Kidney (tissue), 14 donors: ENCODE results near the gene TPM3. TPM values are rescaled to one million over a fixed set of nuclear protein-coding genes. Genes with fewer than 3 reads are reported as not detected.
A peak's percentile ranks its signal among the peaks of the same experiment; 100 is the strongest.
"Not testable (repeated sequence)": the region's sequence is repeated elsewhere in the genome, so short reads cannot be mapped to it uniquely, and the experiment has no call there.

Experiments
- DNase-seq, 5 donors: peaks; one replicate each; pipeline ENCODE4 v3.0.0-alpha.2; 2013 to 2020
- FAIRE-seq: peaks from 2 replicates; lab custom pipeline; 2012; peaks lifted over from hg19 to GRCh38; lab: Jason Lieb, UNC
- H3K27ac ChIP-seq, 2 donors: one replicate each; pipeline ENCODE4 v1.7.0; 2013; ENCODE audit warnings: low read depth in 2 of 2, low read length in 2 of 2, inconsistent platforms in 1 of 2
- H3K27me3 ChIP-seq: one replicate; pipeline ENCODE4 v1.7.1; 2013; ENCODE audit warnings: low read length, inconsistent platforms; ENCODE audit not compliant: control insufficient read depth, insufficient read depth
- H3K36me3 ChIP-seq, 3 donors: one replicate each; pipeline versions ENCODE4 v1.7.0 to v1.7.1; 2013; ENCODE audit warnings: low read length in 3 of 3, control low read depth in 1 of 3, inconsistent platforms in 1 of 3; ENCODE audit not compliant: insufficient read depth in 3 of 3, control insufficient read depth in 2 of 3
- H3K4me1 ChIP-seq, 3 donors: one replicate each; pipeline versions ENCODE4 v1.7.0 to v1.7.1; 2013; ENCODE audit warnings: low read length in 3 of 3, inconsistent platforms in 1 of 3, low read depth in 1 of 3; ENCODE audit not compliant: control insufficient read depth in 2 of 3, insufficient read depth in 2 of 3
- H3K4me3 ChIP-seq, 3 donors: one replicate each; pipeline versions ENCODE4 v1.7.0 to v1.8.1; 2013; ENCODE audit warnings: low read length in 3 of 3, control low read depth in 1 of 3, inconsistent platforms in 1 of 3
- H3K9ac ChIP-seq, 3 donors: one replicate each; pipeline versions ENCODE4 v1.7.0 to v1.7.1; 2013; ENCODE audit warnings: low read length in 3 of 3, control low read depth in 1 of 3, inconsistent platforms in 1 of 3
- H3K9me3 ChIP-seq, 3 donors: one replicate each; pipeline versions ENCODE4 v1.7.0 to v1.7.1; 2013; ENCODE audit warnings: low read length in 3 of 3, control low read depth in 1 of 3, inconsistent platforms in 1 of 3; ENCODE audit not compliant: control insufficient read depth in 2 of 3, insufficient read depth in 1 of 3
- CTCF ChIP-seq: IDR thresholded peaks from 3 replicates; pipeline ENCODE4 v1.5.1; 2012; ENCODE audit warnings: mild to moderate bottlenecking, moderate library complexity, borderline replicate concordance; ENCODE audit not compliant: insufficient read depth; ENCODE audit errors: extremely low read depth
- intact Hi-C: fragments of 100-400 bp; cut with DNase I; formaldehyde crosslinking; loops from one replicate; pipeline ENCODE4 v1.11.1; 2022
- microRNA-seq: library from miRNA; unstranded; fragments of <30 nt; microRNA quantifications from one replicate; pipeline ENCODE4 v1.2.0, GENCODE V29; 2020
- polyA plus RNA-seq: library from polyadenylated mRNA; stranded (reverse); fragments of 350-450 nt; fragmentation: Illumina TruSeq; extraction: RNeasy Lipid Tissue Mini Kit (QIAGEN cat#74804); gene quantifications from one replicate; pipeline ENCODE4 v1.2.3, GENCODE V29; 2014; ENCODE audit warnings: low read depth, low replicate concordance; ENCODE audit not compliant: insufficient read depth
- total RNA-seq: library from RNA; stranded (reverse); fragmentation: NEBNext Ultra II Directional; extraction: Animal tissue kit (Norgen Biotek cat#: 25700); gene quantifications from one replicate; pipeline ENCODE4 v1.2.1, GENCODE V29; 2021
- donor health status: control.
- donor health status: control.
- donor health status: control.
- donor health status: control.
- donor health status: control.
- donor health status: DM: yes; HTN: yes; CAD: no.
- donor health status: Normal renal cell carcinoma (clear cell type).

The TPM3 gene
- total and polyA plus RNA-seq, 2 donors from 2014 or later = 156 to 315 TPM

- intact Hi-C loops = no loop called here
- Histone ChIP-seq H3K9me3 (no peaks in the 10 kb centered on the region), H3K4me3 (no peak overlapping the region), H3K27me3 (no peaks in the 10 kb centered on the region), H3K36me3 (no peaks in the 10 kb centered on the region), H3K9ac (no peak overlapping the region), H3K4me1 (no peaks in the 10 kb centered on the region), H3K27ac (no peak overlapping the region)
- DNase-seq (no peak), FAIRE-seq (no peak)
- no peak for TF ChIP-seq CTCF
These were observed 62.4 kb downstream of the TPM3 start for GRCh38 chr1:154129391-154129970.

GRCh38 chr1:154123205-154123604 lies 68.7 kb downstream of the TPM3 start:
- FAIRE-seq, intact Hi-C loops, H3K4me3 ChIP-seq: not testable (repeated sequence)

DNA sequence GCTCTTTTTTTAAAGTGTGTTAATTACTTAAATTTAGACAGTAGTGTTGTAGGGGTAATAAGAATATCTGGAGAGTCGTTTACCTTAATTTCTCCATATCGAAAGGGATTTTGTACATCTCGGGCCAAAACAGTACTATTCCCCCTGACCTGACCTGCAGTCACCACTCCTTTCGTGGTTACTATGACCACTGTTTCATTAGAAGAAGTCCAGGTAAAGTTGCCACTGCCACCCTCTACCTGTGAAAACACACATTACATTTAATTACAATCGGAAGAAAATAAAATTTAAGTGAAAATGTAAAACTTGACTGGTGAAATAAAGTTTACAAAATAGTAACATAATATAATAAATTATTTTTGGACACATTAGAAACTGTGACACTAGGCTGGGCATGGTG lies 74.3 kb downstream of the TPM3 start:
- H3K27me3 ChIP-seq = no peaks in the 10 kb centered on the region
- no peaks in the 10 kb centered on the region for H3K4me1 ChIP-seq
- no peak for TF ChIP-seq CTCF
- H3K4me3 ChIP-seq = no peak overlapping the region
- no peaks in the 10 kb centered on the region for H3K9me3 ChIP-seq
- no peak for DNase-seq
- H3K9ac ChIP-seq = no peak overlapping the region
- no peak for FAIRE-seq
- intact Hi-C loops = no loop called here
- no peaks in the 10 kb centered on the region for H3K36me3 ChIP-seq
- no peak overlapping the region for H3K27ac ChIP-seq

More at GRCh38 chr1:154123205-154123604, 68.7 kb downstream of the TPM3 start:
- not testable (repeated sequence) for H3K9ac ChIP-seq, H3K27me3 ChIP-seq, H3K4me1 ChIP-seq, H3K36me3 ChIP-seq, H3K27ac ChIP-seq, DNase-seq, H3K9me3 ChIP-seq

DNA sequence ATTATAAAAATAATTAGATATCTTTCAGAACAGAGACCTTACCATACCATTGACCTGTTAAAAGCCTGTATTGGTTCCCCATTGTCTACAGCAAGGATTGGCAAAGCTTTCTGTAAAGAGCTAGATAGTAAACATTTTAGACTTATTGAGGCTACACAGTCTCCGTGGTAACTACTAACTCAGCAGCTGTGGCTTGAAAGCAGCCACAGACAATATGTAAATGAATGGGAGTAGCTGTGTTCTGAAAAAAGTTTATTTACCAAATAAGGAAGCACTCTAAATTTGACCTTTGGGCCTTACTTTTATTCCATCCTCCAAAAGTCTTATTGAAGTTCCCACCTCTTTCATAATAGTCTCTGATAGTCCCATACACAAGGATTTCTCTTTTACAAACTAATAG lies 76.7 kb downstream of the TPM3 start:
- FAIRE-seq = no peak
- intact Hi-C loops = no loop called here
- Histone ChIP-seq H3K36me3 (no peaks in the 10 kb centered on the region), H3K9ac (no peak overlapping the region), H3K9me3 (no peaks in the 10 kb centered on the region), H3K4me1 (no peaks in the 10 kb centered on the region), H3K27ac (no peak overlapping the region), H3K4me3 (no peak overlapping the region), H3K27me3 (no peaks in the 10 kb centered on the region)
- no peak for TF ChIP-seq CTCF
- DNase-seq = peak in 1 of 5 donors; percentile 34

Small RNA genes within 50 kb of the gene (microRNA-seq; reads per million reads assigned to microRNA genes)
- 5.1 reads per million, percentile 9 among the genes with 10 or more reads in this experiment for gene MIR190B

Other genes with a start within 250 kb of the TPM3 start
- gene DENND4B, start 245.4 kb downstream of the TPM3 start, total RNA-seq = 60.6 TPM
- 13.2 TPM for gene DENND4B, start 245.4 kb downstream of the TPM3 start, polyA plus RNA-seq
- 44.8 TPM for gene CRTC2, start 233.5 kb downstream of the TPM3 start, total RNA-seq
- gene CRTC2, start 233.5 kb downstream of the TPM3 start, polyA plus RNA-seq = 28.6 TPM
- gene SLC39A1, start 228.6 kb downstream of the TPM3 start, total RNA-seq = 125 TPM
- gene SLC39A1, start 228.6 kb downstream of the TPM3 start, polyA plus RNA-seq = 106 TPM
- 10.9 TPM for gene CREB3L4, start 224.2 kb downstream of the TPM3 start, total RNA-seq
- gene CREB3L4, start 224.2 kb downstream of the TPM3 start, polyA plus RNA-seq = 9.3 TPM
- 97.0 TPM for gene JTB, start 214.4 kb downstream of the TPM3 start, total RNA-seq
- gene JTB, start 214.4 kb downstream of the TPM3 start, polyA plus RNA-seq = 188 TPM
- gene RAB13, start 205.8 kb downstream of the TPM3 start, total RNA-seq = 142 TPM
- 226 TPM for gene RAB13, start 205.8 kb downstream of the TPM3 start, polyA plus RNA-seq
- gene RPS27, start 201.3 kb downstream of the TPM3 start, total RNA-seq = 1,447 TPM
- 4,953 TPM for gene RPS27, start 201.3 kb downstream of the TPM3 start, polyA plus RNA-seq
- 0.06 TPM for gene NUP210L, start 37.0 kb downstream of the TPM3 start, total RNA-seq
- not detected for gene NUP210L, start 37.0 kb downstream of the TPM3 start, polyA plus RNA-seq
- gene CFAP141, start 14.2 kb upstream of the TPM3 start, total RNA-seq = not detected
- not detected for gene CFAP141, start 14.2 kb upstream of the TPM3 start, polyA plus RNA-seq
- gene UBAP2L, start 28.9 kb upstream of the TPM3 start, total RNA-seq = 131 TPM
- gene UBAP2L, start 28.9 kb upstream of the TPM3 start, polyA plus RNA-seq = 46.2 TPM
- gene HAX1, start 80.5 kb upstream of the TPM3 start, total RNA-seq = 74.8 TPM
- 153 TPM for gene HAX1, start 80.5 kb upstream of the TPM3 start, polyA plus RNA-seq
- gene AQP10, start 129.0 kb upstream of the TPM3 start, total RNA-seq = not detected
- not detected for gene AQP10, start 129.0 kb upstream of the TPM3 start, polyA plus RNA-seq
- gene ATP8B2, start 133.4 kb upstream of the TPM3 start, total RNA-seq = 40.9 TPM
- 6.2 TPM for gene ATP8B2, start 133.4 kb upstream of the TPM3 start, polyA plus RNA-seq
- 33.0 TPM for gene IL6R, start 213.2 kb upstream of the TPM3 start, total RNA-seq
- gene IL6R, start 213.2 kb upstream of the TPM3 start, polyA plus RNA-seq = 6.2 TPM